Breast epithelium (tissue), 3 donors: ENCODE data around the gene FSIP2.

Source experiments
- POLR2A ChIP-seq: fragments of 450-650 bp; IDR thresholded peaks from one replicate; pipeline ENCODE4 v1.6.1; 2016; ENCODE audit warnings: antibody characterized with exemption, mild to moderate bottlenecking, moderate library complexity
- POLR2AphosphoS5 ChIP-seq, 3 donors: sonication (generic); formaldehyde crosslinking; IDR thresholded peaks; one replicate each; pipeline ENCODE4 v1.6.1; 2017; ENCODE audit warnings: antibody characterized with exemption in 3 of 3
- TF ChIP-seq, protein P1 (sequence below), 3 donors: fragments of 450-650 bp; IDR thresholded peaks; one replicate each; pipeline ENCODE4 v1.5.1; 2016 to 2017; ENCODE audit warnings: antibody characterized with exemption in 3 of 3, mild to moderate bottlenecking in 3 of 3, moderate library complexity in 3 of 3

DNA sequence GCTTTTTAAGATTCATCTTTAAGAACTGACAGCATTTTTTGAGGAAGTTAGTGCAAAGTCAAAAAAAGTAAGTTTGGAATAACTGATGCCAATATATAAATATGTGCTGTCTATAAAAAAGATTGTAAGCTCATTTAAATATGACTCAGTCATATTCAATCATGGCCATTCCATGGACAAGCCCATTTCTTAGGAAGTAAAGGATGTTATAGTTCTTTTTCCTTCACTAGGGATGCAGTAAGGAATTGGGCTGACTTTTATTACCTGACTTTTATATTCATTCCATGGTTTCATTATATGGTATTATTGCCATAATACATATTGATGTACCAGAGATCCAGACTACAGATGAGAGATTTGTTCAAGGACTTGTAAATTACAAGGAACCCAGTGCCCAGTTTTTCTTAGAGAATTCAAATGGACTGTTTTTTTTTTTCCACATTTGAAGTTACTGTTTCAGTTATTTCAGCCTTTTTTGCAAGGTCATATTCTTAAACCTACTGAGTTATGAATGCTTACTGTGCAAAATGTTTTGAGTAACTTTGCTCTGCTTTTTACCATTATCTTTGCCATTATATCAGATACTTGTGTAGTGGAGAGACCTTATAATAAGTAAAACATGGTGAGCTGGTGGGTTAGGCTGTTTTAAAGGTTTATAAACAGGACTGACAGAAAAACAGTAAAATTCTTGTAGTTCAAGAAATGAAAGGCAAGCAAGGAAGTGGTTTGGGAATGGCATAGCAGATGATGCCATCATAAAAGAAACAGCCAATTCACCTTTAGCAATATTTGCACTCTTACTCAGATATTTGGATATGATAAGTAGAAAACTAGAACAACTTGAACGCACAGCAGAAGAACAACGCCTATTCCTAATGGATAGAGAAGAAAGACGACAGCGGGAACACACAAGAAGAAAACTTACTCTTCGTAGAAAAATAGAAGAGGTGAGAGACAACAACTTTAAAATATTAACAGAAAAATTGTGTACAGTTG is 7.6 kb downstream of the FSIP2 start:
- TF ChIP-seq, protein P1, sequence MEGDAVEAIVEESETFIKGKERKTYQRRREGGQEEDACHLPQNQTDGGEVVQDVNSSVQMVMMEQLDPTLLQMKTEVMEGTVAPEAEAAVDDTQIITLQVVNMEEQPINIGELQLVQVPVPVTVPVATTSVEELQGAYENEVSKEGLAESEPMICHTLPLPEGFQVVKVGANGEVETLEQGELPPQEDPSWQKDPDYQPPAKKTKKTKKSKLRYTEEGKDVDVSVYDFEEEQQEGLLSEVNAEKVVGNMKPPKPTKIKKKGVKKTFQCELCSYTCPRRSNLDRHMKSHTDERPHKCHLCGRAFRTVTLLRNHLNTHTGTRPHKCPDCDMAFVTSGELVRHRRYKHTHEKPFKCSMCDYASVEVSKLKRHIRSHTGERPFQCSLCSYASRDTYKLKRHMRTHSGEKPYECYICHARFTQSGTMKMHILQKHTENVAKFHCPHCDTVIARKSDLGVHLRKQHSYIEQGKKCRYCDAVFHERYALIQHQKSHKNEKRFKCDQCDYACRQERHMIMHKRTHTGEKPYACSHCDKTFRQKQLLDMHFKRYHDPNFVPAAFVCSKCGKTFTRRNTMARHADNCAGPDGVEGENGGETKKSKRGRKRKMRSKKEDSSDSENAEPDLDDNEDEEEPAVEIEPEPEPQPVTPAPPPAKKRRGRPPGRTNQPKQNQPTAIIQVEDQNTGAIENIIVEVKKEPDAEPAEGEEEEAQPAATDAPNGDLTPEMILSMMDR (IDR thresholded peaks at IDR 0.05): no peak
- TF ChIP-seq POLR2A (no peak), POLR2AphosphoS5 (IDR thresholded peaks at IDR 0.05) (no peak)
